Lower lobe of right lung (tissue), 2 donors: ENCODE results near the gene RFK. TPM values are rescaled to one million over a fixed set of nuclear protein-coding genes. Genes with fewer than 3 reads are reported as not detected.
A peak's percentile ranks its signal among the peaks of the same experiment; 100 is the strongest.

ENCODE experiments used
- ATAC-seq, 2 donors: fragments of 200-7000 bp; cut with Tn5 transposase; one replicate each; pipeline ENCODE4 v1.9.1; 2020 to 2022; ENCODE audit warnings: mild to moderate bottlenecking in 2 of 2, moderate library complexity in 2 of 2
- DNase-seq: peaks from one replicate; pipeline ENCODE4 v3.0.0-alpha.2; 2020
- H3K27ac ChIP-seq: fragments of 200-600 bp; one replicate; pipeline ENCODE4 v1.8.0; 2022
- H3K27me3 ChIP-seq: fragments of 200-600 bp; one replicate; pipeline ENCODE4 v1.8.0; 2022; ENCODE audit warnings: low read depth
- H3K36me3 ChIP-seq: fragments of 200-600 bp; one replicate; pipeline ENCODE4 v1.8.0; 2022; ENCODE audit warnings: mild to moderate bottlenecking
- H3K4me1 ChIP-seq: fragments of 200-600 bp; one replicate; pipeline ENCODE4 v1.8.0; 2022
- H3K4me3 ChIP-seq: fragments of 200-600 bp; one replicate; pipeline ENCODE4 v1.8.0; 2022; ENCODE audit warnings: mild to moderate bottlenecking
- H3K9me3 ChIP-seq: fragments of 200-600 bp; one replicate; pipeline ENCODE4 v1.8.0; 2022
- intact Hi-C: fragments of 100-400 bp; cut with DNase I; formaldehyde crosslinking; loops from one replicate; pipeline ENCODE4 v1.11.0; 2022
- total RNA-seq: library from RNA; stranded (reverse); fragmentation: NEBNext Ultra II Directional; extraction: Animal tissue kit (Norgen Biotek cat#: 25700); gene quantifications from one replicate; pipeline ENCODE4 v1.2.1, GENCODE V29; 2021
- TF ChIP-seq, protein P1 (sequence below): fragments of 200-600 bp; IDR thresholded peaks from one replicate; pipeline ENCODE4 v1.8.0; 2022; ENCODE audit warnings: antibody characterized with exemption, mild to moderate bottlenecking
- donor health status: DM: no; HTN: yes; CAD: no; lungs with severe emphysema.

Gene RFK
- total RNA-seq, 1 donor from 2014 or later: 18.4 TPM

DNA sequence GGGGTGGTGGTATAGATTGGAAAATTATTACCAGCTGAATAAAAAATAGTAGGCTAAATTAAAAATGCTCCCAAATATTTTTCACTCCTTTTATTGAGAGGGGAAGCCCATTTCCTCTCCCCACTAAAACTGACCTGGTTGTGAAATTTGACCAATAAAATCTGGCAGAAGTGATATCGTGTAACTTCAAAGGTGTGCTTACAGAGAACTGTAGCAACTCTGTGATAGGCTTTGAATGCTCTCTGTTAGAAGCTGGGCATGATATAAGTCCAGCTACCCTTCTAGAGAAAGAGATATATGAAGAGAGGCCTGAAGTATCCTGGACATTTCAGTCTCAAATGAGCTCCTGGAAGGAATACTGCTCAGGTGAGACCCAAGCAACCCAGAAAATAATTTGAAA, 10.2 kb upstream of the RFK start:
- Histone ChIP-seq H3K27me3 (no peaks in the 10 kb centered on the region), H3K4me1 (peaks cover 8% of the 10 kb centered on the region), H3K36me3 (no peaks in the 10 kb centered on the region), H3K9me3 (no peaks in the 10 kb centered on the region), H3K4me3 (no peak overlapping the region), H3K27ac (no peak overlapping the region)
- DNase-seq (no peak), ATAC-seq (no peak)
- intact Hi-C loops: no loop called here
- TF ChIP-seq, protein P1, sequence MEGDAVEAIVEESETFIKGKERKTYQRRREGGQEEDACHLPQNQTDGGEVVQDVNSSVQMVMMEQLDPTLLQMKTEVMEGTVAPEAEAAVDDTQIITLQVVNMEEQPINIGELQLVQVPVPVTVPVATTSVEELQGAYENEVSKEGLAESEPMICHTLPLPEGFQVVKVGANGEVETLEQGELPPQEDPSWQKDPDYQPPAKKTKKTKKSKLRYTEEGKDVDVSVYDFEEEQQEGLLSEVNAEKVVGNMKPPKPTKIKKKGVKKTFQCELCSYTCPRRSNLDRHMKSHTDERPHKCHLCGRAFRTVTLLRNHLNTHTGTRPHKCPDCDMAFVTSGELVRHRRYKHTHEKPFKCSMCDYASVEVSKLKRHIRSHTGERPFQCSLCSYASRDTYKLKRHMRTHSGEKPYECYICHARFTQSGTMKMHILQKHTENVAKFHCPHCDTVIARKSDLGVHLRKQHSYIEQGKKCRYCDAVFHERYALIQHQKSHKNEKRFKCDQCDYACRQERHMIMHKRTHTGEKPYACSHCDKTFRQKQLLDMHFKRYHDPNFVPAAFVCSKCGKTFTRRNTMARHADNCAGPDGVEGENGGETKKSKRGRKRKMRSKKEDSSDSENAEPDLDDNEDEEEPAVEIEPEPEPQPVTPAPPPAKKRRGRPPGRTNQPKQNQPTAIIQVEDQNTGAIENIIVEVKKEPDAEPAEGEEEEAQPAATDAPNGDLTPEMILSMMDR: no peak

DNA sequence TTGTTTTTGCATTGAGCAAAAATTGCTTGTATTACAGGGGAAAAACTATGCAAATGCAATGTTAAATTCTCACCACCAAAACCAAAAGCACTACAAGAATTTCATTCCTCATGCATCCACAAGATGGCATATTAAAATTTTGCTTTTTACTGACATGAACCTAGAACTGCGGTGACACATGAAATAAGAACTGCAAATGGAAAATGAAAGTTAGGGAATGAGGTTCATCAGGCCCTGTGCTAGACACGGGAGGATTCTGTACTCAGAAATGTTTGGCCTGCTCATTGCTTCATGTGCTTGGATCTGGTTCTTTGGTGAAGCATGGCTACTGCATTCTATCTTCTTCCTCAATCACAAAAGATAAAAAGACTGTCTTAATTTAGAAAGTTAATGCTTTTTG, 9.1 kb upstream of the RFK start:
- no peak for DNase-seq
- Histone ChIP-seq H3K27ac (peak overlapping the region; percentile 63), H3K36me3 (no peaks in the 10 kb centered on the region), H3K4me1 (peaks cover 8% of the 10 kb centered on the region), H3K9me3 (no peaks in the 10 kb centered on the region), H3K27me3 (no peaks in the 10 kb centered on the region), H3K4me3 (no peak overlapping the region)
- intact Hi-C loops: no loop called here
- peak; percentile 66 to 84 for ATAC-seq
- TF ChIP-seq, protein P1: peak; percentile 58

- TF ChIP-seq, protein P1: no peak
These were observed 7.5 kb upstream of the RFK start for GRCh38 chr9:76401580-76402354.

GRCh38 chr9:76401176-76401575, 7.0 kb upstream of the RFK start:
- Histone ChIP-seq H3K36me3 (no peaks in the 10 kb centered on the region), H3K27me3 (no peaks in the 10 kb centered on the region), H3K9me3 (no peaks in the 10 kb centered on the region), H3K4me3 (no peak overlapping the region), H3K27ac (no peak overlapping the region), H3K4me1 (peaks cover 8% of the 10 kb centered on the region)
- intact Hi-C loops: no loop called here
- TF ChIP-seq, protein P1: no peak
- ATAC-seq (no peak), DNase-seq (no peak)

More at GRCh38 chr9:76401580-76402354, 7.5 kb upstream of the RFK start:
- H3K4me3 ChIP-seq: no peak overlapping the region
- H3K4me1 ChIP-seq: peaks cover 8% of the 10 kb centered on the region
- intact Hi-C loops: no loop called here
- H3K27me3 ChIP-seq: no peaks in the 10 kb centered on the region
- no peak for ATAC-seq
- DNase-seq: no peak
- no peaks in the 10 kb centered on the region for H3K9me3 ChIP-seq
- H3K36me3 ChIP-seq: no peaks in the 10 kb centered on the region
- no peak overlapping the region for H3K27ac ChIP-seq

DNA sequence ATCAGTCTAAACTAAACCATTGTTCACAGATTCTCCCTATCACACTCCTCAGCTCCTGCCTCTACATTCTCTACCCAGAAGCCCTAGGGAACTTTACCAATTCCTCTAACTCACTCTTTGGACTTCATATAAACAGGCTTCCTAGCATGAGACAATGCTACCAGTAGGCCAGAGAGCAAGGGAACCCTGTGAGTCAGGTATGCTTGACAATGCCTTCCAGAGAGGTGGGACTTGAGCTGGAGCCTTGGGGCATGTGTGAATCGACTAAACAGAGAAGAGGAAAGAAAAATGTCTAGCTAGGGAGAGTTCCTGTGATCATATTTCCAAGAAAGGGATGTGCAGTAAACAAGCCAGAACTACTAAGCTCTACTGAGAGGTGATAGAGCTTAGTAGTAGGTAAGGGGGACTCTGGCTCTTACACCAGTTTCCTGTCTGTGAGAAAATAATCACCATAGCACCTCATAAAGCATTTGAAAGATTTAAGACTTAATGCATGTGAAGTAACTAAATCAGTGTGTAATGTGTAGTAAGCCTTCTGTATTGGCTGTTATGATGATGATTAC, 6.4 kb upstream of the RFK start:
- Histone ChIP-seq H3K27me3 (no peaks in the 10 kb centered on the region), H3K27ac (no peak overlapping the region), H3K4me1 (peaks cover 14% of the 10 kb centered on the region), H3K36me3 (no peaks in the 10 kb centered on the region), H3K4me3 (no peak overlapping the region), H3K9me3 (no peaks in the 10 kb centered on the region)
- no peak for ATAC-seq
- intact Hi-C loops: no loop called here
- TF ChIP-seq, protein P1: no peak
- DNase-seq: no peak
